VCaP (cell line): ENCODE data around the gene MYO7A.

ENCODE experiments used
- H3K27ac ChIP-seq: fragments of 450-650 bp; 2 replicates; pipeline ENCODE4 v1.5.1; 2017
- TF ChIP-seq, protein P1 (sequence below): fragments of 450-650 bp; conservative IDR thresholded peaks from 2 replicates; pipeline ENCODE4 v1.5.1; 2017; ENCODE audit warnings: mild to moderate bottlenecking, moderate library complexity

MYO7A gene

GRCh38 chr11:77187111-77187750, 59.2 kb downstream of the MYO7A start:
- H3K27ac ChIP-seq = no peak overlapping the region
- TF ChIP-seq, protein P1, sequence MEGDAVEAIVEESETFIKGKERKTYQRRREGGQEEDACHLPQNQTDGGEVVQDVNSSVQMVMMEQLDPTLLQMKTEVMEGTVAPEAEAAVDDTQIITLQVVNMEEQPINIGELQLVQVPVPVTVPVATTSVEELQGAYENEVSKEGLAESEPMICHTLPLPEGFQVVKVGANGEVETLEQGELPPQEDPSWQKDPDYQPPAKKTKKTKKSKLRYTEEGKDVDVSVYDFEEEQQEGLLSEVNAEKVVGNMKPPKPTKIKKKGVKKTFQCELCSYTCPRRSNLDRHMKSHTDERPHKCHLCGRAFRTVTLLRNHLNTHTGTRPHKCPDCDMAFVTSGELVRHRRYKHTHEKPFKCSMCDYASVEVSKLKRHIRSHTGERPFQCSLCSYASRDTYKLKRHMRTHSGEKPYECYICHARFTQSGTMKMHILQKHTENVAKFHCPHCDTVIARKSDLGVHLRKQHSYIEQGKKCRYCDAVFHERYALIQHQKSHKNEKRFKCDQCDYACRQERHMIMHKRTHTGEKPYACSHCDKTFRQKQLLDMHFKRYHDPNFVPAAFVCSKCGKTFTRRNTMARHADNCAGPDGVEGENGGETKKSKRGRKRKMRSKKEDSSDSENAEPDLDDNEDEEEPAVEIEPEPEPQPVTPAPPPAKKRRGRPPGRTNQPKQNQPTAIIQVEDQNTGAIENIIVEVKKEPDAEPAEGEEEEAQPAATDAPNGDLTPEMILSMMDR = no peak

DNA sequence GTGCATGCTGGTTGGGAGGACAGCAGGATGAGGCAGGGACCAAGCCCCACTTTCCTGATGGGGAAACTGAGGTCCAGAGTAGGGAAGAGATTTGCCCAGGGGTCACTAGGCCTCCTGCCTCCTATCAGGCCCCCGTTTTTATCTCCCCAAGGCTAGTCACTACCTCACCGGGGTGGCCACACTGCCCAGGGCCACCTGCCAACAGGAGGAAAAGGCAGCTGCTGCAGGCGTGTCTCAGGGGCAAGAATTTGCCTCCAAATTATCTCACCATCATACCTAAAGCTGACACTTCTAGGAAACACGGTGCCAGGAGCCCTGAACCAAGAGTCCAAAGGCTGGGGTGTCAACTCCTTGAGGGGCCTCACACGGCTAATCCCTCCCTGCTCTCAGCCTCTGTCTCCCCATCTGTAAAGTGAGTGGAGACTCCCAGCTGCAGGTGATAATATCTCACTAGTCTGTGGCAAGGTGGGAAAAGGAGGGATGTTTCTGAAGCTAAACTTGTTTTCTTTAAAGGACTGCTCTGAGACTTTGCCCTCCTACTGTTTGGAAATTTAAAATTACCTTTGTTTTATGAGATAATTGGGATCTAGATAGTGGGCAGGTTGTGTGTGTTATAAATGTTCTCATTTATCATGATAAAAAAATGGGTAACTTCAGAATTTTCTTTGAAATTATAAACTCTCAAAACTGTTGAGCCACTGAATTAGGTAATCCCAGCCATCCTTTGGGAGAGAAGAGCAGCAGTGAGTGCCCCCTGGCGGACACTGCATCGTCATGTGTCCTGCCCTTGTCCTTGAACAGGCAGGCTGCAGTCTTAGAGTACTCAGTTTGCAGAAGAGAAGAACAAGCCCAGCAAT, 60.0 kb downstream of the MYO7A start:
- TF ChIP-seq, protein P1 = peak; percentile 99
- no peak overlapping the region for H3K27ac ChIP-seq

DNA sequence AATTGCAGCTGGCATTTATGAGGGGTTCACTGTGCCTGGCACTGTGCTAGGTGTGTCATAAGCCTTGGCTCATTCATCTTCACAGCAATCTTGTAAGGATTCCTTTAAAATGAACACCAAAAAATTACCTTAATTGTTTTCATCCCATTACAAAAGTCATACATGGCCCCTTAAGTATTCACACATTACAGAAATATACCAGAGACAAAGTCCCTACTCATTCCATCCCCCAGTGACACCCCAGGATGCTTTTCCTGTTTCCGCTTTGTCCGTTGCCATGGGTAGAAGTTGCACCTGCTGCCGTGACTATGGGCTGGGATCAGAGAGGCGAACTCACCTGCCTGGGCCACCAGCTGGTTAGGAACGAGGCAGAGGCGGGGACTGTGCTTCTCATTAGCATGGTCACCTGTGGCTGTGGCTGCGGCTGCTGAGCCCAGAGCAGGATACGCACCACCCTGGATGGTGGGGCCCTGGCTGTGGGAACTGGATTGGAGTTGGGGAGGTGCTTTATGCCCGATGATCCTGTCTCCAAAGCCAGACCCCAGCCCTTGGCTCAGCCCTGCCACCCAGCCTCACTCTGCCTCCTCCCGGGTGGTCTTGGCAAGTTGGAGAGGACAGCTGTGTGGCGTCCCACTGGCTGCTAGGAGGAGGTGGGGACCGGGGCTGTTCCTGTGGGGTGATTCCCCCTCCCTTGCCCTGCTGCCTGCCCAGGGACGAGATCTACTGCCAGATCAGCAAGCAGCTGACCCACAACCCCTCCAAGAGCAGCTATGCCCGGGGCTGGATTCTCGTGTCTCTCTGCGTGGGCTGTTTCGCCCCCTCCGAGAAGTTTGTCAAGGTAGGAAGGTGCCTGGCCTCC, 60.8 kb downstream of the MYO7A start:
- no peak overlapping the region for H3K27ac ChIP-seq
- TF ChIP-seq, protein P1 = no peak; the same call in 1 of the 2 replicates

DNA sequence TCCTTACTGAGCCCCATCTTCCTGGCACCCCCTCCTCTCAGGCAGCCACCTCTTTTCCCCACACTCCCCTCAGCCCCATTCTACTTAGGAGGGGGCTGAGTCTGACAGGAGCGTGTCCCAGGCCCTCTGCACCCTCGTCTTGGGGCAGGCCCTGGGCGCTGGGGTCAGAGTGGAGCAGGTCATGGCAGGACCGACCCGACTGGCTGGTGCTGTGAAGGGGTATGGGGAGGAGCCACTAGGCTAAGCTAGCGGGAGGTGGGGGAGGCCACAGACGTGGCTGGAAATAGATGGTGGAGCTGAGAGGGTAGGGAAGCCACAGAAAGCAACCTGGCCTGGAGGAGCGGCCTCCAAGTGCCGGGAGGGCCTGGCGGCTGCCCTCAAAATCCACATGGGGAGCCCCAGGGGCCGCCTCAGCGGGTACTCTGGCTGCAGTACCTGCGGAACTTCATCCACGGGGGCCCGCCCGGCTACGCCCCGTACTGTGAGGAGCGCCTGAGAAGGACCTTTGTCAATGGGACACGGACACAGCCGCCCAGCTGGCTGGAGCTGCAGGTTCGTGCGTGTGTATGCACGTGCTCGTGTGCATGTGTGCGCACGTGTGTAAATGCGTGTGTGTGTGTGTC, 61.7 kb downstream of the MYO7A start:
- no peak overlapping the region for H3K27ac ChIP-seq
- TF ChIP-seq, protein P1 = no peak

DNA sequence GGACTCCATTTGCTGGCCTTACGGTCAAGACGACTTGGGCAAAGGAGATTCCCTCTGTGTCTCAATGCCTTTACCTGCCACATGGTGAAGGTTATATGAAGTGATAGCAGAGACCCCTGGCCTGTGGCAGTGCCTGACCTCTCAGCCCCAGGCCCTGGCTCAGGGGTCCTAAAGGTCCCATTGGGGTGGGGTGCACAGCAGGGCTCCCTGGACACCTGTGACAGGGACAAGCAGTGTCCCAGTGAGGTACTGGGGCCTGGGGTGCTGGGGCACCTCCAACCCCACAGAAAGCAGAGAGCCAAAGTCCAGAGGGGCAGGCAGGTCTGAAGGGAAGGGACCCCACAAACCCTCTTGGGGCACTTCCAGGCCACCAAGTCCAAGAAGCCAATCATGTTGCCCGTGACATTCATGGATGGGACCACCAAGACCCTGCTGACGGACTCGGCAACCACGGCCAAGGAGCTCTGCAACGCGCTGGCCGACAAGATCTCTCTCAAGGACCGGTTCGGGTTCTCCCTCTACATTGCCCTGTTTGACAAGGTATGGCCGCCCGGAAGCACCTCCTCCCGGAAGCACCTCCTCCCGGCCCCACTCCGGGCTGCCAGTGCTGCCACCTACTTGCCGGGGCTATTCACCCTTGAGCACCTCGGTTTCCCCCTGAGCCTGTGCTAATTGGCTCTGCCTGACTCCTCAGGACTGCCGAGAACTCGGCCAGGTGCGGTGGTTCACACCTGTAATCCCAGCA, 62.5 kb downstream of the MYO7A start:
- H3K27ac ChIP-seq = no peak overlapping the region
- TF ChIP-seq, protein P1 = no peak

- H3K27ac ChIP-seq = peak overlapping the region; percentile 89
- TF ChIP-seq, protein P1 = no peak
Observed at GRCh38 chr11:77191429-77191822, 63.4 kb downstream of the MYO7A start.
